HG03558 (cell line): Measurements from ENCODE around the gene ZFX.
"Not testable (repeated sequence)": the region's sequence is repeated elsewhere in the genome, so short reads cannot be mapped to it uniquely, and the experiment has no call there.

Experiments used
- ATAC-seq: cut with Tn5 transposase; IDR thresholded peaks from one replicate; pipeline ENCODE4 v1.9.1; 2021; ENCODE audit warnings: moderate number of reproducible peaks; ENCODE audit not compliant: unreplicated experiment; ENCODE audit errors: extremely low read depth

Gene ZFX

GRCh38 chrX:24150898-24151297, 1.4 kb downstream of the ZFX start:
- no peak for ATAC-seq

GRCh38 chrX:24151513-24151912, 2.0 kb downstream of the ZFX start:
- ATAC-seq, result no peak

GRCh38 chrX:24153178-24153795, 3.8 kb downstream of the ZFX start:
- ATAC-seq, result no peak

- ATAC-seq, result no peak
Observed at GRCh38 chrX:24153796-24154189, 4.3 kb downstream of the ZFX start.

- ATAC-seq, result no peak
Observed at GRCh38 chrX:24154490-24155034, 5.0 kb downstream of the ZFX start.

- ATAC-seq, result not testable (repeated sequence)
Observed at GRCh38 chrX:24155747-24156146, 6.2 kb downstream of the ZFX start.

GRCh38 chrX:24156177-24156576, 6.6 kb downstream of the ZFX start:
- no peak for ATAC-seq

- no peak for ATAC-seq
Observed at GRCh38 chrX:24158881-24159280, 9.4 kb downstream of the ZFX start.

GRCh38 chrX:24166078-24166477, 16.5 kb downstream of the ZFX start:
- no peak for ATAC-seq

GRCh38 chrX:24167719-24168472, 18.4 kb downstream of the ZFX start:
- ATAC-seq, result no peak

GRCh38 chrX:24168807-24169206, 19.3 kb downstream of the ZFX start:
- peak; percentile 75 for ATAC-seq

GRCh38 chrX:24169211-24169610, 19.7 kb downstream of the ZFX start:
- ATAC-seq, result peak; percentile 61

GRCh38 chrX:24173115-24173847, 23.8 kb downstream of the ZFX start:
- ATAC-seq, result no peak

- ATAC-seq, result no peak
Observed at GRCh38 chrX:24175276-24175675, 25.7 kb downstream of the ZFX start.

GRCh38 chrX:24178441-24178840, 28.9 kb downstream of the ZFX start:
- no peak for ATAC-seq

GRCh38 chrX:24184018-24184417, 34.5 kb downstream of the ZFX start:
- ATAC-seq, result no peak

- no peak for ATAC-seq
Observed at GRCh38 chrX:24186483-24186882, 37.0 kb downstream of the ZFX start.

- no peak for ATAC-seq
Observed at GRCh38 chrX:24186986-24187385, 37.5 kb downstream of the ZFX start.

- ATAC-seq, result no peak
Observed at GRCh38 chrX:24189490-24189889, 40.0 kb downstream of the ZFX start.

- no peak for ATAC-seq
Observed at GRCh38 chrX:24190500-24191156, 41.1 kb downstream of the ZFX start.

GRCh38 chrX:24196509-24196908, 47.0 kb downstream of the ZFX start:
- ATAC-seq, result no peak
